DMS114 treated with DMSO at 0.1 percent for 48 hours (cell line): ENCODE data around the gene CIAPIN1.
"Not testable (repeated sequence)": the region's sequence is repeated elsewhere in the genome, so short reads cannot be mapped to it uniquely, and the experiment has no call there.

Experiments
- DNase-seq: peaks from one replicate; lab custom pipeline; 2025; ENCODE audit not compliant: unreplicated experiment; lab: John Stamatoyannopoulos, UW

The CIAPIN1 gene

GRCh38 chr16:57407521-57408353 lies 39.4 kb downstream of the CIAPIN1 start:
- no peak for DNase-seq

GRCh38 chr16:57406881-57407280 lies 40.3 kb downstream of the CIAPIN1 start:
- DNase-seq: no peak

GRCh38 chr16:57405097-57405496 lies 42.1 kb downstream of the CIAPIN1 start:
- DNase-seq: no peak

GRCh38 chr16:57403965-57404817 lies 43.0 kb downstream of the CIAPIN1 start, which contains the start of gene CCL17:
Gene CCL17 (plus strand): TSS chr16:57404767. CDS start chr16:57413933, 9,166 bp downstream.
- DNase-seq: no peak

GRCh38 chr16:57401943-57402640 lies 45.1 kb downstream of the CIAPIN1 start:
- DNase-seq: no peak

- not testable (repeated sequence) for DNase-seq
Measured at GRCh38 chr16:57397493-57397892, 49.7 kb downstream of the CIAPIN1 start.

GRCh38 chr16:57396786-57397185 lies 50.4 kb downstream of the CIAPIN1 start:
- DNase-seq: no peak

GRCh38 chr16:57395026-57395425 lies 52.2 kb downstream of the CIAPIN1 start:
- DNase-seq: no peak

- no peak for DNase-seq
Measured at GRCh38 chr16:57394444-57394843, 52.7 kb downstream of the CIAPIN1 start.

- DNase-seq: no peak
Measured at GRCh38 chr16:57392694-57393093, 54.5 kb downstream of the CIAPIN1 start.

GRCh38 chr16:57391708-57392107 lies 55.5 kb downstream of the CIAPIN1 start:
- no peak for DNase-seq

GRCh38 chr16:57391300-57391699 lies 55.9 kb downstream of the CIAPIN1 start:
- DNase-seq: no peak

- no peak for DNase-seq
Measured at GRCh38 chr16:57390636-57391295, 56.4 kb downstream of the CIAPIN1 start.

GRCh38 chr16:57389087-57389468 lies 58.1 kb downstream of the CIAPIN1 start:
- DNase-seq: no peak

GRCh38 chr16:57388359-57389086 lies 58.7 kb downstream of the CIAPIN1 start:
- DNase-seq: no peak

- no peak for DNase-seq
Measured at GRCh38 chr16:57387598-57388354, 59.4 kb downstream of the CIAPIN1 start.

- no peak for DNase-seq
Measured at GRCh38 chr16:57386381-57386951, 60.7 kb downstream of the CIAPIN1 start.

GRCh38 chr16:57385083-57385482 lies 62.1 kb downstream of the CIAPIN1 start:
- no peak for DNase-seq
